HG02884 (cell line): Measurements from ENCODE around the gene KIRREL3.
"Not testable (repeated sequence)": the region's sequence is repeated elsewhere in the genome, so short reads cannot be mapped to it uniquely, and the experiment has no call there.

Source experiments
- ATAC-seq: cut with Tn5 transposase; IDR thresholded peaks from one replicate; pipeline ENCODE4 v1.9.1; 2021; ENCODE audit warnings: mild to moderate bottlenecking, moderate library complexity; ENCODE audit not compliant: unreplicated experiment

KIRREL3 gene

GRCh38 chr11:126378763-126379162 is 621.8 kb downstream of the KIRREL3 start:
- ATAC-seq = no peak

GRCh38 chr11:126375726-126376125 is 624.8 kb downstream of the KIRREL3 start:
- ATAC-seq = no peak

GRCh38 chr11:126374562-126375300 is 625.8 kb downstream of the KIRREL3 start:
- not testable (repeated sequence) for ATAC-seq

- ATAC-seq = not testable (repeated sequence)
These were observed 627.0 kb downstream of the KIRREL3 start for GRCh38 chr11:126373389-126374066.
